ENCODE results near the gene ELOVL3.

Gene ELOVL3

DNA sequence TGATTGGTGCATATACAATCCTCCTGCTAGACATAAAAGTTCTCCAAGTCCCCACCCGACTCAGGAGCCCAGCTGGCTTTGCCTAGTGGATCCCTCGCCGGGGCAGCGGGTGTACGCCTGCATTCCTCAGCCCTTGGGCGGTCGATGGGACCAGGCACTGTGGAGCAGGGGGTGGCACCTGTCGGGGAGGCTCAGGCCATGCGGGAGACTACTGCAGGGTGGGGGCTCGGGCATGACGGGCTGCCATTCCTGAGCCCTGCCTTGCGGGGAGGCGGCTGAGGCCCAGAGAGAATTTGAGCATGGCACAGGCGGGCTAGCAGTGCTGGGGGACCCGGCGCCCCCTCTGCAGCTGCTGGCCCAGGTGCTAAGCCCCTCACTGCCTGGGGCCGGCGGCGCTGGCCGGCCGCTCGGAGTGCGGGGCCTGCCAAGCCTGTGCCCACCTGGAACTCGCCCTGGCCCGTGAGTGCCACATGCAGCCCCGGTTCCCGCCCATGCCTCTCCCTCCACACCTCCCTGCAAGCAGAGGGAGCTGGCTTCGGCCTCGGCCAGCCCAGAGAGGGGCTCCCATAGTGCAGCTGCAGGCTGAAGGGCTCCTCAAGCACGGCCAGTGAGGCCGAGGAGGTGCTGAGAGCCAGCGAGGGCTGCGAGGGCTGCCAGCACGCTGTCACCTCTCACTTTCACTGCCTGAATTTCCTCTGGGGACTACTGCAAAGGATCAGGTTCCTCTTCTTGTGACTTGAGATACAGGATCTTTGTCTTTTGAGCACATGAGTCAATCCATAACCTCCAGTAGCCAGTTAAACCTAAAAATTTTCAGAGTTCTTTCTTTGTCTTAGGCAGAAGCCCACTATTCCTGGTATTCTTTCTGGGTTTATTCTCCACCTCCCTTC is 25.1 kb upstream of the ELOVL3 start:
- Histone ChIP-seq H4K20me1 (ENCODE audit: low read depth, low read length) (no peaks in the 10 kb centered on the region), H3K27me3 (ENCODE audit: low read length) (no peaks in the 10 kb centered on the region), H3K79me2 (ENCODE audit: insufficient read depth, low read length) (no peaks in the 10 kb centered on the region), H3K9ac (ENCODE audit: low read length) (no peak overlapping the region), H2AFZ (ENCODE audit: low read depth, low read length, severe bottlenecking) (no peak overlapping the region), H3K9me3 (ENCODE audit: insufficient read depth, low read length) (peaks cover 14% of the 10 kb centered on the region; the same call in 1 of the 2 replicates), H3K9me2 (replicated peaks; ENCODE audit: insufficient read depth, low read length) (no peaks in the 10 kb centered on the region), H3F3A (ENCODE audit: insufficient read depth) (no peaks in the 10 kb centered on the region), H3K4me2 (ENCODE audit: low read depth, low read length, poor library complexity, severe bottlenecking) (no peak overlapping the region), H3K36me3 (ENCODE audit: low read length) (no peaks in the 10 kb centered on the region), H3K27ac (ENCODE audit: low read depth, low read length) (no peak overlapping the region), H3K4me3 (ENCODE audit: insufficient read depth, low read length, poor library complexity, severe bottlenecking) (no peak overlapping the region)
- no peak for TF ChIP-seq EZH2phosphoT487 (conservative IDR thresholded peaks at IDR 0.05; ENCODE audit: low read length)
- TF ChIP-seq, protein P1, sequence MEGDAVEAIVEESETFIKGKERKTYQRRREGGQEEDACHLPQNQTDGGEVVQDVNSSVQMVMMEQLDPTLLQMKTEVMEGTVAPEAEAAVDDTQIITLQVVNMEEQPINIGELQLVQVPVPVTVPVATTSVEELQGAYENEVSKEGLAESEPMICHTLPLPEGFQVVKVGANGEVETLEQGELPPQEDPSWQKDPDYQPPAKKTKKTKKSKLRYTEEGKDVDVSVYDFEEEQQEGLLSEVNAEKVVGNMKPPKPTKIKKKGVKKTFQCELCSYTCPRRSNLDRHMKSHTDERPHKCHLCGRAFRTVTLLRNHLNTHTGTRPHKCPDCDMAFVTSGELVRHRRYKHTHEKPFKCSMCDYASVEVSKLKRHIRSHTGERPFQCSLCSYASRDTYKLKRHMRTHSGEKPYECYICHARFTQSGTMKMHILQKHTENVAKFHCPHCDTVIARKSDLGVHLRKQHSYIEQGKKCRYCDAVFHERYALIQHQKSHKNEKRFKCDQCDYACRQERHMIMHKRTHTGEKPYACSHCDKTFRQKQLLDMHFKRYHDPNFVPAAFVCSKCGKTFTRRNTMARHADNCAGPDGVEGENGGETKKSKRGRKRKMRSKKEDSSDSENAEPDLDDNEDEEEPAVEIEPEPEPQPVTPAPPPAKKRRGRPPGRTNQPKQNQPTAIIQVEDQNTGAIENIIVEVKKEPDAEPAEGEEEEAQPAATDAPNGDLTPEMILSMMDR (IDR thresholded peaks at IDR 0.05; ENCODE audit: insufficient read depth, low read length, poor library complexity, severe bottlenecking) = no peak

DNA sequence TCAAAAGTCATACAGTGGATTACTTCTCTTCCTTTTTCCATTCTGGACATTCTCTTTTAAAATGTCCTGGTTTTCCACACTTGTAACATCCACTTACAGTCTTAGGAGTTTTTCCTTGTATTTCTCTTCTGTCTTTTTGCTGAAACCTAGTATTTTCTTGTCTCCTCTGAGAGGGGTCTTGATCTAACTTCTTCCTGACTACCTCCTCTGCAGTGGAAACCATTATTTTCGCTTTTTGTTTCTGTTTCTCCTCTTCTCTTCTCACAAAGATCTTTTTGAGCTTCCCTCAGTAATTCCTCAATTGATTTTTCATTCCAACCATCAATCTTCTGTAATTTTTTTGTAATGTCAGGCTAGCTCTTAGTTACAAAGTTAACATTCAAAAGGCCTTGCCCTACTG is 23.7 kb upstream of the ELOVL3 start:
- Histone ChIP-seq H3F3A (ENCODE audit: insufficient read depth) (no peaks in the 10 kb centered on the region), H3K9ac (ENCODE audit: low read length) (no peak overlapping the region), H3K79me2 (ENCODE audit: insufficient read depth, low read length) (no peaks in the 10 kb centered on the region), H3K9me2 (replicated peaks; ENCODE audit: insufficient read depth, low read length) (no peaks in the 10 kb centered on the region), H3K4me3 (ENCODE audit: insufficient read depth, low read length, poor library complexity, severe bottlenecking) (no peak overlapping the region), H4K20me1 (ENCODE audit: low read depth, low read length) (no peaks in the 10 kb centered on the region), H3K27ac (ENCODE audit: low read depth, low read length) (no peak overlapping the region), H2AFZ (ENCODE audit: low read depth, low read length, severe bottlenecking) (no peak overlapping the region), H3K27me3 (ENCODE audit: low read length) (no peaks in the 10 kb centered on the region), H3K9me3 (ENCODE audit: insufficient read depth, low read length) (peaks cover 14% of the 10 kb centered on the region; the same call in 1 of the 2 replicates), H3K4me2 (ENCODE audit: low read depth, low read length, poor library complexity, severe bottlenecking) (no peak overlapping the region), H3K36me3 (ENCODE audit: low read length) (no peaks in the 10 kb centered on the region)
- TF ChIP-seq, protein P1 (IDR thresholded peaks at IDR 0.05; ENCODE audit: insufficient read depth, low read length, poor library complexity, severe bottlenecking) = no peak
- TF ChIP-seq EZH2phosphoT487 (conservative IDR thresholded peaks at IDR 0.05; ENCODE audit: low read length) = no peak

- H4K20me1 ChIP-seq (ENCODE audit: low read depth, low read length) = no peaks in the 10 kb centered on the region
- H3K9me2 ChIP-seq (replicated peaks; ENCODE audit: insufficient read depth, low read length) = no peaks in the 10 kb centered on the region
- H3K36me3 ChIP-seq (ENCODE audit: low read length) = no peaks in the 10 kb centered on the region
- peaks cover 12% of the 10 kb centered on the region; the same call in 1 of the 2 replicates for H3K9me3 ChIP-seq (ENCODE audit: insufficient read depth, low read length)
- no peaks in the 10 kb centered on the region for H3F3A ChIP-seq (ENCODE audit: insufficient read depth)
- TF ChIP-seq, protein P1 (IDR thresholded peaks at IDR 0.05; ENCODE audit: insufficient read depth, low read length, poor library complexity, severe bottlenecking) = no peak
- TF ChIP-seq EZH2phosphoT487 (conservative IDR thresholded peaks at IDR 0.05; ENCODE audit: low read length) = no peak
- H3K4me3 ChIP-seq (ENCODE audit: insufficient read depth, low read length, poor library complexity, severe bottlenecking) = no peak overlapping the region
- H3K9ac ChIP-seq (ENCODE audit: low read length) = no peak overlapping the region
- no peak overlapping the region for H3K27ac ChIP-seq (ENCODE audit: low read depth, low read length)
- no peak overlapping the region for H2AFZ ChIP-seq (ENCODE audit: low read depth, low read length, severe bottlenecking)
- H3K79me2 ChIP-seq (ENCODE audit: insufficient read depth, low read length) = no peaks in the 10 kb centered on the region
- no peak overlapping the region for H3K4me2 ChIP-seq (ENCODE audit: low read depth, low read length, poor library complexity, severe bottlenecking)
- H3K27me3 ChIP-seq (ENCODE audit: low read length) = no peaks in the 10 kb centered on the region
Measured at GRCh38 chr10:102208311-102209035, 17.6 kb upstream of the ELOVL3 start.
